ENCODE measurements around the gene FAM110C.

FAM110C gene

GRCh38 chr2:10222-10875 is 36.0 kb downstream of the FAM110C start:
- DNase-seq (ENCODE audit: low read depth in 4 of 4, low spot score in 1 of 4), result no peak
